Medulla oblongata (tissue), 1 donor: ENCODE results near the gene BSND.

Source experiments
- DNase-seq: peaks from one replicate; pipeline ENCODE4 v3.0.0-alpha.2; 2015; ENCODE audit errors: extremely low spot score

BSND gene

GRCh38 chr1:54975356-54976108, 23.2 kb upstream of the BSND start:
- no peak for DNase-seq

GRCh38 chr1:54976747-54977146, 22.0 kb upstream of the BSND start:
- no peak for DNase-seq

- DNase-seq: no peak
Observed at GRCh38 chr1:54977533-54978297, 21.0 kb upstream of the BSND start.

GRCh38 chr1:54978528-54979326, 20.0 kb upstream of the BSND start:
- DNase-seq: no peak

- DNase-seq: no peak
Observed at GRCh38 chr1:54979327-54979891, 19.3 kb upstream of the BSND start.

GRCh38 chr1:54980046-54980527, 18.6 kb upstream of the BSND start:
- DNase-seq: no peak

GRCh38 chr1:54980528-54981241, 18.0 kb upstream of the BSND start, which contains the start of gene TMEM61:
Gene TMEM61 (plus strand): TSS chr1:54980628. CDS start chr1:54981066, 438 bp downstream.
- DNase-seq: no peak

- no peak for DNase-seq
Observed at GRCh38 chr1:54981466-54981865, 17.3 kb upstream of the BSND start.

GRCh38 chr1:54982739-54983138, 16.0 kb upstream of the BSND start:
- DNase-seq: no peak

- DNase-seq: no peak
Observed at GRCh38 chr1:54984131-54984842, 14.4 kb upstream of the BSND start.

- no peak for DNase-seq
Observed at GRCh38 chr1:54985556-54985955, 13.2 kb upstream of the BSND start.

GRCh38 chr1:54986025-54986424, 12.7 kb upstream of the BSND start:
- DNase-seq: no peak

- no peak for DNase-seq
Observed at GRCh38 chr1:54986533-54986932, 12.2 kb upstream of the BSND start.

GRCh38 chr1:54987427-54987826, 11.3 kb upstream of the BSND start:
- DNase-seq: no peak

- DNase-seq: no peak
Observed at GRCh38 chr1:54987919-54988705, 10.6 kb upstream of the BSND start.

GRCh38 chr1:54988975-54989374, 9.8 kb upstream of the BSND start:
- DNase-seq: no peak

- no peak for DNase-seq
Observed at GRCh38 chr1:54989473-54989872, 9.3 kb upstream of the BSND start.

- DNase-seq: no peak
Observed at GRCh38 chr1:54989968-54990810, 8.5 kb upstream of the BSND start.

- no peak for DNase-seq
Observed at GRCh38 chr1:54990916-54991315, 7.8 kb upstream of the BSND start.
